ENCODE results near the gene DIAPH3. TPM values are rescaled to one million over a fixed set of nuclear protein-coding genes. Genes with fewer than 3 reads are reported as not detected.

DIAPH3 gene
- total and polyA plus RNA-seq, 2 of the 4 experiments (the other 2 are of a cell fraction), result 8.9 to 9.3 TPM

DNA sequence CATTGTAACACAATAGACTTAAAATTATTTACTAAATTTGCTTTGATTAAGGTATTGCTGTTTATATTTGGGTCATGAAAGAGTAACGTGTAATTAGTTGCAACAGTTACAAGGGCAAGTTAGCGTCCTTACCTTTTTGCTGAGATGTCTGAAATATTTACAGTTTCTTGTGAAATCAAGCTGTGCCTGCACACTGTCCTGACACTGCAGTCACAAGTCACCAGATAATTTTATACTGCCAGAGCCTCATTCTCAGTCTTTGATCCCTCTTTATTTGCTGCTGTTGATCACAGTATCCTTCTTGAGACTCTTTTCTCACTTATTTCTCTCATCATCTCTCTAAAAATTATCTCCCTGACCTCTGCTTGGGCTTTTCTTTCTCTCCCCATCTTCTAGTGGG is 8.4 kb upstream of the DIAPH3 start:
- Histone ChIP-seq H3K9ac (ENCODE audit: low read depth, low read length) (no peak overlapping the region), H3K27me3 (ENCODE audit: control insufficient read depth, insufficient read depth, low read length) (0 out of 2 replicates have a peak, but pooled peaks cover 2% of the 10 kb centered on the region), H3K23ac (ENCODE audit: low read depth, low read length) (no peak overlapping the region), H3K27ac (ENCODE audit: insufficient read depth, low read length) (no peak overlapping the region), H3K14ac (replicated peaks; ENCODE audit: low read depth, low read length) (no peak overlapping the region), H3K36me3 (ENCODE audit: control insufficient read depth, insufficient read depth, low read length) (no peaks in the 10 kb centered on the region), H2AFZ (replicated peaks; ENCODE audit: low read length, poor library complexity) (no peak overlapping the region), H2BK120ac (ENCODE audit: low read depth, low read length) (no peak overlapping the region), H2AK9ac (replicated peaks; ENCODE audit: low read depth, low read length, poor library complexity) (no peak overlapping the region), H3K4ac (ENCODE audit: low read depth, low read length) (no peak overlapping the region), H3K79me1 (ENCODE audit: low read depth in 1 of 2, low read length in 2 of 2) (no peaks in the 10 kb centered on the region; a peak in 1 of 4 replicates), H4K20me1 (ENCODE audit: insufficient read depth, low read length) (no peaks in the 10 kb centered on the region), H3K56ac (ENCODE audit: extremely low read depth, insufficient read depth, low read length) (no peak overlapping the region), H4K91ac (ENCODE audit: insufficient read depth, low read depth, low read length) (no peak overlapping the region), H3K9me3 (ENCODE audit: control insufficient read depth, insufficient read depth, low read length) (no peaks in the 10 kb centered on the region), H3K4me3 (ENCODE audit: insufficient read depth, low read depth, low read length) (no peak overlapping the region), H4K8ac (ENCODE audit: low read depth in 2 of 2, low read length in 2 of 2) (no peak overlapping the region), H2AK5ac (ENCODE audit: low read depth, low read length) (no peak overlapping the region), H3K18ac (ENCODE audit: low read depth, low read length) (no peak overlapping the region), H3K4me2 (ENCODE audit: low read depth, low read length) (no peak overlapping the region), H2BK5ac (ENCODE audit: low read depth, low read length, poor library complexity, severe bottlenecking) (no peak overlapping the region), H2BK15ac (ENCODE audit: low read depth, low read length) (no peak overlapping the region), H3K9me1 (ENCODE audit: insufficient read depth, low read length) (no peaks in the 10 kb centered on the region), H3K4me1 (ENCODE audit: control insufficient read depth, insufficient read depth, low read length) (no peaks in the 10 kb centered on the region), H4K5ac (ENCODE audit: low read depth, low read length) (no peak overlapping the region), H2BK20ac (ENCODE audit: low read depth, low read length) (no peak overlapping the region)
- TF ChIP-seq, protein P1, sequence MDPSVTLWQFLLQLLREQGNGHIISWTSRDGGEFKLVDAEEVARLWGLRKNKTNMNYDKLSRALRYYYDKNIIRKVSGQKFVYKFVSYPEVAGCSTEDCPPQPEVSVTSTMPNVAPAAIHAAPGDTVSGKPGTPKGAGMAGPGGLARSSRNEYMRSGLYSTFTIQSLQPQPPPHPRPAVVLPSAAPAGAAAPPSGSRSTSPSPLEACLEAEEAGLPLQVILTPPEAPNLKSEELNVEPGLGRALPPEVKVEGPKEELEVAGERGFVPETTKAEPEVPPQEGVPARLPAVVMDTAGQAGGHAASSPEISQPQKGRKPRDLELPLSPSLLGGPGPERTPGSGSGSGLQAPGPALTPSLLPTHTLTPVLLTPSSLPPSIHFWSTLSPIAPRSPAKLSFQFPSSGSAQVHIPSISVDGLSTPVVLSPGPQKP (IDR thresholded peaks at IDR 0.05; ENCODE audit: borderline replicate concordance, low read depth, low read length), result no peak
- no peak for TF ChIP-seq MXI1 (IDR thresholded peaks at IDR 0.05; ENCODE audit: borderline replicate concordance, low read depth, low read length)
- TF ChIP-seq MAFK (IDR thresholded peaks at IDR 0.05; ENCODE audit: low read depth, low read length), result no peak
- no peak for TF ChIP-seq RCOR1 (IDR thresholded peaks at IDR 0.05; ENCODE audit: insufficient replicate concordance, low read length)
- no peak for TF ChIP-seq BHLHE40 (IDR thresholded peaks at IDR 0.05; ENCODE audit: low read depth, low read length)
- TF ChIP-seq, protein P2, sequence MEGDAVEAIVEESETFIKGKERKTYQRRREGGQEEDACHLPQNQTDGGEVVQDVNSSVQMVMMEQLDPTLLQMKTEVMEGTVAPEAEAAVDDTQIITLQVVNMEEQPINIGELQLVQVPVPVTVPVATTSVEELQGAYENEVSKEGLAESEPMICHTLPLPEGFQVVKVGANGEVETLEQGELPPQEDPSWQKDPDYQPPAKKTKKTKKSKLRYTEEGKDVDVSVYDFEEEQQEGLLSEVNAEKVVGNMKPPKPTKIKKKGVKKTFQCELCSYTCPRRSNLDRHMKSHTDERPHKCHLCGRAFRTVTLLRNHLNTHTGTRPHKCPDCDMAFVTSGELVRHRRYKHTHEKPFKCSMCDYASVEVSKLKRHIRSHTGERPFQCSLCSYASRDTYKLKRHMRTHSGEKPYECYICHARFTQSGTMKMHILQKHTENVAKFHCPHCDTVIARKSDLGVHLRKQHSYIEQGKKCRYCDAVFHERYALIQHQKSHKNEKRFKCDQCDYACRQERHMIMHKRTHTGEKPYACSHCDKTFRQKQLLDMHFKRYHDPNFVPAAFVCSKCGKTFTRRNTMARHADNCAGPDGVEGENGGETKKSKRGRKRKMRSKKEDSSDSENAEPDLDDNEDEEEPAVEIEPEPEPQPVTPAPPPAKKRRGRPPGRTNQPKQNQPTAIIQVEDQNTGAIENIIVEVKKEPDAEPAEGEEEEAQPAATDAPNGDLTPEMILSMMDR (conservative IDR thresholded peaks at IDR 0.05; ENCODE audit: low read depth, low read length), result no peak
- TF ChIP-seq SMC3 (IDR thresholded peaks at IDR 0.05; ENCODE audit: low read depth, low read length), result no peak
- TF ChIP-seq RAD21 (IDR thresholded peaks at IDR 0.05; ENCODE audit: low read length), result no peak
- ChIA-PET POLR2A (ENCODE audit: unreplicated experiment) (no interaction called here), CTCF (no interaction called here)
- DNase-seq (no peak), ATAC-seq (ENCODE audit: low read depth) (no peak)
- intact Hi-C loops (cut with micrococcal nuclease) (no loop called here), dilution Hi-C loops (cut with HindIII; ENCODE audit: low sequenced_read_pairs, unreplicated experiment) (no loop called here), in situ Hi-C loops (cut with MboI; ENCODE audit: low sequenced_read_pairs) (no loop called here)
- no CpG with 5 or more reads among the region's 2 CpGs for WGBS, 2 experiments (ENCODE audit: extremely low coverage in 2 of 2, insufficient read length in 1 of 2)
- no TSS peak for BruUV-seq (replicated peaks)
